HG03558 (cell line): Measurements from ENCODE around the gene KCNQ1.

Source experiments
- ATAC-seq: cut with Tn5 transposase; IDR thresholded peaks from one replicate; pipeline ENCODE4 v1.9.1; 2021; ENCODE audit warnings: moderate number of reproducible peaks; ENCODE audit not compliant: unreplicated experiment; ENCODE audit errors: extremely low read depth

Gene KCNQ1

GRCh38 chr11:2422461-2423156, 22.2 kb upstream of the KCNQ1 start:
- no peak for ATAC-seq

- ATAC-seq: no peak
Measured at GRCh38 chr11:2423157-2424025, 21.4 kb upstream of the KCNQ1 start.

GRCh38 chr11:2424811-2425495, 19.9 kb upstream of the KCNQ1 start:
- ATAC-seq: no peak

GRCh38 chr11:2425506-2425905, 19.3 kb upstream of the KCNQ1 start:
- ATAC-seq: no peak

- no peak for ATAC-seq
Measured at GRCh38 chr11:2426221-2426620, 18.6 kb upstream of the KCNQ1 start.

- ATAC-seq: no peak
Measured at GRCh38 chr11:2426826-2427521, 17.8 kb upstream of the KCNQ1 start.

GRCh38 chr11:2427721-2428321, 17.0 kb upstream of the KCNQ1 start:
- ATAC-seq: no peak

GRCh38 chr11:2428322-2428795, 16.4 kb upstream of the KCNQ1 start:
- ATAC-seq: no peak

- ATAC-seq: no peak
Measured at GRCh38 chr11:2431395-2431794, 13.4 kb upstream of the KCNQ1 start.

GRCh38 chr11:2432171-2432621, 12.6 kb upstream of the KCNQ1 start:
- no peak for ATAC-seq

GRCh38 chr11:2432628-2433071, 12.2 kb upstream of the KCNQ1 start:
- ATAC-seq: no peak

- no peak for ATAC-seq
Measured at GRCh38 chr11:2433106-2433925, 11.5 kb upstream of the KCNQ1 start.

- no peak for ATAC-seq
Measured at GRCh38 chr11:2434008-2434407, 10.8 kb upstream of the KCNQ1 start.

- ATAC-seq: no peak
Measured at GRCh38 chr11:2434506-2435255, 10.1 kb upstream of the KCNQ1 start.

GRCh38 chr11:2435288-2436012, 9.4 kb upstream of the KCNQ1 start:
- no peak for ATAC-seq

GRCh38 chr11:2436013-2436520, 8.7 kb upstream of the KCNQ1 start:
- ATAC-seq: no peak

- ATAC-seq: no peak
Measured at GRCh38 chr11:2436521-2437031, 8.2 kb upstream of the KCNQ1 start.
